Activated CD4-positive, alpha-beta T cell treated with anti-CD3 and anti-CD28 coated beads for 36 hours (primary cell): ENCODE results near the gene REEP3. TPM values are rescaled to one million over a fixed set of nuclear protein-coding genes. Genes with fewer than 3 reads are reported as not detected.
A peak's percentile ranks its signal among the peaks of the same experiment; 100 is the strongest.

Experiments
- ATAC-seq: fragments of 200-7000 bp; cut with Tn5 transposase; one replicate; pipeline ENCODE4 v1.10.0; 2021; ENCODE audit warnings: mild to moderate bottlenecking, moderate library complexity
- CTCF ChIA-PET: fragments of 350-600 bp; sonication (Branson Sonifier 250); formaldehyde crosslinking; loops from one replicate; lab custom pipeline; 2021; ENCODE audit warnings: antibody characterized with exemption; lab: Charles Lee
- POLR2A ChIA-PET: fragments of 350-600 bp; sonication (Branson Sonifier 250); formaldehyde crosslinking; loops from one replicate; lab custom pipeline; 2021; ENCODE audit warnings: antibody characterized with exemption, inconsistent platforms; lab: Charles Lee
- DNase-seq: peaks from one replicate; pipeline ENCODE4 v3.0.0-alpha.2; 2020
- H3K27ac Mint-ChIP-seq: one replicate; pipeline ENCODE4 v1.8.0; 2021; ENCODE audit warnings: mixed read lengths
- H3K27me3 Mint-ChIP-seq: one replicate; pipeline ENCODE4 v1.8.0; 2021; ENCODE audit warnings: mixed read lengths
- H3K36me3 Mint-ChIP-seq: one replicate; pipeline ENCODE4 v1.8.0; 2021; ENCODE audit warnings: low read depth, mixed read lengths
- H3K4me1 Mint-ChIP-seq: one replicate; pipeline ENCODE4 v1.8.0; 2021; ENCODE audit warnings: mixed read lengths
- H3K4me3 Mint-ChIP-seq: one replicate; pipeline ENCODE4 v1.8.0; 2021; ENCODE audit warnings: mild to moderate bottlenecking, moderate library complexity, mixed read lengths
- H3K9me3 Mint-ChIP-seq: one replicate; pipeline ENCODE4 v1.8.0; 2021; ENCODE audit warnings: low read depth, mixed read lengths
- intact Hi-C, 2 experiments: fragments of 100-400 bp; cut with DNase I in 1 of 2; cut with micrococcal nuclease in 1 of 2; formaldehyde crosslinking; loops; one replicate each; pipeline versions ENCODE4 v1.14.2 to v1.15.1; 2022 to 2024; cut with DNase I, micrococcal nuclease
- total RNA-seq, 2 experiments: library from RNA; stranded (reverse); gene quantifications; one replicate each; pipeline ENCODE4 v1.2.3, GENCODE V29; 2021

REEP3 gene
- total RNA-seq, 2 experiments from 2014 or later, result 15.9 to 20.9 TPM

GRCh38 chr10:63630085-63630930 lies 109.1 kb downstream of the REEP3 start:
- Mint-ChIP-seq H3K4me1 (peaks cover 25% of the 10 kb centered on the region), H3K27ac (peak overlapping the region; percentile 86), H3K4me3 (peak overlapping the region; percentile 80), H3K27me3 (no peaks in the 10 kb centered on the region), H3K9me3 (no peaks in the 10 kb centered on the region), H3K36me3 (no peaks in the 10 kb centered on the region)
- ATAC-seq (peak; percentile 69), DNase-seq (peak; percentile 90)
- CTCF ChIA-PET, result interaction anchor here (0.5 to 4.6 kb wide), 20 partner anchors 10 to 813 kb away, joined by 3 to 66 read pairs (median 4); no protein-coding TSS in a partner anchor
- POLR2A ChIA-PET, result interaction anchor here (0.5 to 1.6 kb wide), 5 partner anchors 8 to 194 kb away, joined by 3 to 7 read pairs (median 3); partner anchors contain the start of gene JMJD1C
- intact Hi-C loops, result loop anchor here in 1 of 2 experiments (1.0 to 5.0 kb wide), 7 partner anchors 77 to 813 kb away; partner anchors contain the start of genes EGR2, NRBF2 and REEP3

- ATAC-seq (no peak), DNase-seq (no peak)
- CTCF ChIA-PET, result interaction anchor here (0.6 to 4.6 kb wide), 10 partner anchors 10 to 814 kb away, joined by 3 to 66 read pairs (median 6); no protein-coding TSS in a partner anchor
- Mint-ChIP-seq H3K36me3 (no peaks in the 10 kb centered on the region), H3K4me3 (peak overlapping the region; percentile 80), H3K27me3 (no peaks in the 10 kb centered on the region), H3K4me1 (peaks cover 25% of the 10 kb centered on the region), H3K27ac (peak overlapping the region; percentile 69), H3K9me3 (no peaks in the 10 kb centered on the region)
- intact Hi-C loops, result loop anchor here in 1 of 2 experiments (1.0 to 5.0 kb wide), 7 partner anchors 76 to 814 kb away; partner anchors contain the start of genes EGR2, NRBF2 and REEP3
- POLR2A ChIA-PET, result interaction anchor here (0.5 to 1.6 kb wide), 4 partner anchors 9 to 195 kb away, joined by 3 to 7 read pairs (median 4); no protein-coding TSS in a partner anchor
Measured at GRCh38 chr10:63630931-63631680, 109.9 kb downstream of the REEP3 start.

GRCh38 chr10:63631991-63632390 lies 110.8 kb downstream of the REEP3 start:
- POLR2A ChIA-PET, result no interaction called here
- H3K9me3 Mint-ChIP-seq, result no peaks in the 10 kb centered on the region
- no peaks in the 10 kb centered on the region for H3K36me3 Mint-ChIP-seq
- intact Hi-C loops, result loop anchor here in 1 of 2 experiments (5.0 kb wide), 1 partner anchor 815 kb away; the partner anchor contains the start of gene EGR2
- ATAC-seq, result no peak
- CTCF ChIA-PET, result interaction anchor here (1.1 to 4.6 kb wide), 6 partner anchors 8 to 815 kb away, joined by 3 to 53 read pairs (median 3); no protein-coding TSS in a partner anchor
- no peak overlapping the region for H3K4me3 Mint-ChIP-seq
- H3K27ac Mint-ChIP-seq, result no peak overlapping the region
- no peaks in the 10 kb centered on the region for H3K27me3 Mint-ChIP-seq
- no peak for DNase-seq
- peaks cover 25% of the 10 kb centered on the region for H3K4me1 Mint-ChIP-seq

GRCh38 chr10:63633677-63634487 lies 112.7 kb downstream of the REEP3 start:
- intact Hi-C loops, result loop anchor here in 1 of 2 experiments (5.0 kb wide), 1 partner anchor 817 kb away; the partner anchor contains the start of gene EGR2
- H3K27ac Mint-ChIP-seq, result no peak overlapping the region

GRCh38 chr10:63634488-63635065 lies 113.4 kb downstream of the REEP3 start:
- POLR2A ChIA-PET, result interaction anchor here (0.5 kb wide), 1 partner anchor 14 kb away, joined by 3 read pairs; no protein-coding TSS in a partner anchor
- intact Hi-C loops, result loop anchor here in 1 of 2 experiments (5.0 kb wide), 1 partner anchor 817 kb away; the partner anchor contains the start of gene EGR2
- CTCF ChIA-PET, result interaction anchor here (1.4 kb wide), 1 partner anchor 13 kb away, joined by 3 read pairs; no protein-coding TSS in a partner anchor
- DNase-seq (no peak), ATAC-seq (no peak)
- Mint-ChIP-seq H3K4me3 (no peak overlapping the region), H3K36me3 (no peaks in the 10 kb centered on the region), H3K27ac (no peak overlapping the region), H3K9me3 (no peaks in the 10 kb centered on the region), H3K4me1 (peaks cover 7% of the 10 kb centered on the region), H3K27me3 (no peaks in the 10 kb centered on the region)

More at GRCh38 chr10:63633677-63634487, 112.7 kb downstream of the REEP3 start:
- ChIA-PET CTCF (interaction anchor here (0.7 to 1.4 kb wide), 4 partner anchors 12 to 467 kb away, joined by 3 to 8 read pairs (median 3); no protein-coding TSS in a partner anchor), POLR2A (interaction anchor here (0.6 kb wide), 1 partner anchor 398 kb away, joined by 5 read pairs; no protein-coding TSS in a partner anchor)
- Mint-ChIP-seq H3K4me1 (peaks cover 11% of the 10 kb centered on the region), H3K4me3 (no peak overlapping the region), H3K9me3 (no peaks in the 10 kb centered on the region), H3K27me3 (no peaks in the 10 kb centered on the region), H3K36me3 (no peaks in the 10 kb centered on the region)
- ATAC-seq (no peak), DNase-seq (no peak)

- Mint-ChIP-seq H3K27ac (no peak overlapping the region), H3K27me3 (no peaks in the 10 kb centered on the region), H3K9me3 (no peaks in the 10 kb centered on the region), H3K4me3 (no peak overlapping the region), H3K4me1 (no peaks in the 10 kb centered on the region), H3K36me3 (no peaks in the 10 kb centered on the region)
- ChIA-PET POLR2A (no interaction called here), CTCF (interaction anchor here (0.8 to 0.9 kb wide), 2 partner anchors 9 to 479 kb away, joined by 3 read pairs; no protein-coding TSS in a partner anchor)
- DNase-seq, result no peak
- intact Hi-C loops, result no loop called here
- no peak for ATAC-seq
Measured at GRCh38 chr10:63636812-63637211, 115.6 kb downstream of the REEP3 start.

GRCh38 chr10:63637901-63638327 lies 116.7 kb downstream of the REEP3 start:
- no peaks in the 10 kb centered on the region for H3K27me3 Mint-ChIP-seq
- no peak for DNase-seq
- H3K27ac Mint-ChIP-seq, result no peak overlapping the region
- ChIA-PET CTCF (interaction anchor here (0.9 to 2.5 kb wide), 2 partner anchors 16 to 82 kb away, joined by 3 to 6 read pairs; no protein-coding TSS in a partner anchor), POLR2A (no interaction called here)
- H3K4me3 Mint-ChIP-seq, result no peak overlapping the region
- H3K36me3 Mint-ChIP-seq, result no peaks in the 10 kb centered on the region
- no peaks in the 10 kb centered on the region for H3K9me3 Mint-ChIP-seq
- intact Hi-C loops, result no loop called here
- no peak for ATAC-seq
- no peaks in the 10 kb centered on the region for H3K4me1 Mint-ChIP-seq

GRCh38 chr10:63641366-63641765 lies 120.2 kb downstream of the REEP3 start:
- CTCF ChIA-PET, result interaction anchor here (0.8 to 1.3 kb wide), 3 partner anchors 11 to 79 kb away, joined by 3 read pairs; no protein-coding TSS in a partner anchor
- POLR2A ChIA-PET, result no interaction called here
- intact Hi-C loops, result no loop called here
- Mint-ChIP-seq H3K27ac (no peak overlapping the region), H3K9me3 (no peaks in the 10 kb centered on the region), H3K27me3 (no peaks in the 10 kb centered on the region), H3K4me3 (no peak overlapping the region), H3K4me1 (peaks cover 4% of the 10 kb centered on the region), H3K36me3 (no peaks in the 10 kb centered on the region)
- no peak for DNase-seq
- no peak for ATAC-seq

- no peaks in the 10 kb centered on the region for H3K9me3 Mint-ChIP-seq
- H3K27ac Mint-ChIP-seq, result no peak overlapping the region
- H3K36me3 Mint-ChIP-seq, result no peaks in the 10 kb centered on the region
- peaks cover 4% of the 10 kb centered on the region for H3K4me1 Mint-ChIP-seq
- no peaks in the 10 kb centered on the region for H3K27me3 Mint-ChIP-seq
- POLR2A ChIA-PET, result interaction anchor here (0.6 kb wide), 1 partner anchor 406 kb away, joined by 4 read pairs; no protein-coding TSS in a partner anchor
- CTCF ChIA-PET, result interaction anchor here (0.8 to 1.3 kb wide), 2 partner anchors 12 to 78 kb away, joined by 3 read pairs; no protein-coding TSS in a partner anchor
- DNase-seq (no peak), ATAC-seq (no peak)
- H3K4me3 Mint-ChIP-seq, result no peak overlapping the region
- intact Hi-C loops, result no loop called here
Measured at GRCh38 chr10:63641799-63642198, 120.6 kb downstream of the REEP3 start.
